Measurements from ENCODE around the gene MACF1.
"Not testable (repeated sequence)": the region's sequence is repeated elsewhere in the genome, so short reads cannot be mapped to it uniquely, and the experiment has no call there.

The MACF1 gene

GRCh38 chr1:39488793-39489566 lies 284.5 kb downstream of the MACF1 start:
- Histone ChIP-seq H3K4me1 (ENCODE audit: control extremely low read depth in 1 of 4, control insufficient read depth in 4 of 4, insufficient read depth in 4 of 4, low read length in 3 of 4) (peaks cover 0 to 12% (median 8%) of the 10 kb centered on the region in 4 experiments), H3K9me3 (ENCODE audit: control extremely low read depth in 1 of 5, control insufficient read depth in 4 of 5, insufficient read depth in 2 of 5, low read depth in 1 of 5, low read length in 4 of 5) (no peaks in the 10 kb centered on the region), H3K36me3 (ENCODE audit: control insufficient read depth in 4 of 4, insufficient read depth in 4 of 4, low read length in 3 of 4) (peaks cover 14 to 37% (median 28%) of the 10 kb centered on the region in 4 experiments), H3K27me3 (replicated peaks in 2 of 5; ENCODE audit: control insufficient read depth in 4 of 5, insufficient read depth in 5 of 5, low read length in 4 of 5) (peaks cover 0 to 41% (median 11%) of the 10 kb centered on the region in 5 experiments), H3K4me3 (ENCODE audit: control insufficient read depth in 1 of 7, extremely low read depth in 1 of 7, insufficient read depth in 4 of 7, low read depth in 2 of 7, low read length in 6 of 7) (no peak overlapping the region), H3K27ac (ENCODE audit: insufficient read depth in 1 of 2, low read depth in 1 of 2, low read length in 2 of 2, poor library complexity in 1 of 2, severe bottlenecking in 2 of 2) (no peak overlapping the region)
- 100% methylated on average over 2 of the region's 7 CpGs for WGBS (ENCODE audit: insufficient coverage)
- POLR2A ChIA-PET, result interaction anchor here (0.5 to 0.7 kb wide), 2 partner anchors 46 to 429 kb away, joined by 3 read pairs; no protein-coding TSS in a partner anchor
- CTCF ChIA-PET, result interaction anchor here (0.7 to 1.5 kb wide), 3 partner anchors 9 to 37 kb away, joined by 3 to 4 read pairs (median 3); no protein-coding TSS in a partner anchor
- DNase-seq, result peak in 2 of 3 donors; percentile 32 to 35

GRCh38 chr1:39489567-39490239 lies 285.2 kb downstream of the MACF1 start:
- H3K4me3 ChIP-seq (ENCODE audit: control insufficient read depth in 1 of 7, extremely low read depth in 1 of 7, insufficient read depth in 4 of 7, low read depth in 2 of 7, low read length in 6 of 7), result no peak overlapping the region
- no peak overlapping the region for H3K27ac ChIP-seq (ENCODE audit: insufficient read depth in 1 of 2, low read depth in 1 of 2, low read length in 2 of 2, poor library complexity in 1 of 2, severe bottlenecking in 2 of 2)
- H3K4me1 ChIP-seq (ENCODE audit: control extremely low read depth in 1 of 4, control insufficient read depth in 4 of 4, insufficient read depth in 4 of 4, low read length in 3 of 4), result peaks cover 0 to 12% (median 8%) of the 10 kb centered on the region in 4 experiments
- WGBS (ENCODE audit: insufficient coverage), result 75% methylated on average over 11 of the region's 13 CpGs
- ChIA-PET CTCF (interaction anchor here (0.7 to 1.5 kb wide), 4 partner anchors 9 to 49 kb away, joined by 3 to 4 read pairs (median 3); no protein-coding TSS in a partner anchor), POLR2A (interaction anchor here (0.7 kb wide), 1 partner anchor 117 kb away, joined by 3 read pairs; no protein-coding TSS in a partner anchor)
- peaks cover 0 to 47% (median 11%) of the 10 kb centered on the region in 5 experiments for H3K27me3 ChIP-seq (replicated peaks in 2 of 5; ENCODE audit: control insufficient read depth in 4 of 5, insufficient read depth in 5 of 5, low read length in 4 of 5)
- peak in 1 of 3 donors; percentile 6 for DNase-seq
- no peaks in the 10 kb centered on the region for H3K9me3 ChIP-seq (ENCODE audit: control extremely low read depth in 1 of 5, control insufficient read depth in 4 of 5, insufficient read depth in 2 of 5, low read depth in 1 of 5, low read length in 4 of 5)
- peaks cover 13 to 33% (median 24%) of the 10 kb centered on the region in 4 experiments for H3K36me3 ChIP-seq (ENCODE audit: control insufficient read depth in 4 of 4, insufficient read depth in 4 of 4, low read length in 3 of 4)

- ChIA-PET POLR2A (no interaction called here), CTCF (interaction anchor here (1.5 kb wide), 1 partner anchor 27 kb away, joined by 3 read pairs; no protein-coding TSS in a partner anchor)
- peaks cover 8 to 23% (median 16%) of the 10 kb centered on the region in 4 experiments for H3K36me3 ChIP-seq (ENCODE audit: control insufficient read depth in 4 of 4, insufficient read depth in 4 of 4, low read length in 3 of 4)
- H3K27me3 ChIP-seq (replicated peaks in 2 of 5; ENCODE audit: control insufficient read depth in 4 of 5, insufficient read depth in 5 of 5, low read length in 4 of 5), result peaks cover 0 to 47% (median 11%) of the 10 kb centered on the region in 5 experiments
- 19% methylated on average over 24 of the region's 32 CpGs for WGBS (ENCODE audit: insufficient coverage)
- DNase-seq, result no peak
- H3K4me3 ChIP-seq (ENCODE audit: control insufficient read depth in 1 of 7, extremely low read depth in 1 of 7, insufficient read depth in 4 of 7, low read depth in 2 of 7, low read length in 6 of 7), result peak overlapping the region in 6 of 7 experiments; percentile 19 to 72 (median 53)
- H3K9me3 ChIP-seq (ENCODE audit: control extremely low read depth in 1 of 5, control insufficient read depth in 4 of 5, insufficient read depth in 2 of 5, low read depth in 1 of 5, low read length in 4 of 5), result no peaks in the 10 kb centered on the region
- H3K4me1 ChIP-seq (ENCODE audit: control extremely low read depth in 1 of 4, control insufficient read depth in 4 of 4, insufficient read depth in 4 of 4, low read length in 3 of 4), result peaks cover 0 to 12% (median 8%) of the 10 kb centered on the region in 4 experiments
- H3K27ac ChIP-seq (ENCODE audit: insufficient read depth in 1 of 2, low read depth in 1 of 2, low read length in 2 of 2, poor library complexity in 1 of 2, severe bottlenecking in 2 of 2), result no peak overlapping the region
Measured at GRCh38 chr1:39490596-39491145, 286.2 kb downstream of the MACF1 start.

GRCh38 chr1:39491146-39491921 lies 286.8 kb downstream of the MACF1 start, which contains the start of gene BMP8A:
TSS of gene BMP8A (plus strand) at chr1:39491636. CDS start at chr1:39491992, 356 bp downstream.
- under 1% methylated on average over 109 of the region's 112 CpGs for WGBS (ENCODE audit: insufficient coverage)
- Histone ChIP-seq H3K4me1 (ENCODE audit: control extremely low read depth in 1 of 4, control insufficient read depth in 4 of 4, insufficient read depth in 4 of 4, low read length in 3 of 4) (peaks cover 0 to 12% (median 8%) of the 10 kb centered on the region in 4 experiments), H3K4me3 (ENCODE audit: control insufficient read depth in 1 of 7, extremely low read depth in 1 of 7, insufficient read depth in 4 of 7, low read depth in 2 of 7, low read length in 6 of 7) (peak within 1 kb of the TSS; percentile 9 to 72 (median 52)), H3K27me3 (replicated peaks in 2 of 5; ENCODE audit: control insufficient read depth in 4 of 5, insufficient read depth in 5 of 5, low read length in 4 of 5) (peaks cover 0 to 47% (median 11%) of the 10 kb centered on the region in 5 experiments), H3K9me3 (ENCODE audit: control extremely low read depth in 1 of 5, control insufficient read depth in 4 of 5, insufficient read depth in 2 of 5, low read depth in 1 of 5, low read length in 4 of 5) (no peaks in the 10 kb centered on the region), H3K36me3 (ENCODE audit: control insufficient read depth in 4 of 4, insufficient read depth in 4 of 4, low read length in 3 of 4) (peaks cover 7 to 17% (median 12%) of the 10 kb centered on the region in 4 experiments), H3K27ac (ENCODE audit: insufficient read depth in 1 of 2, low read depth in 1 of 2, low read length in 2 of 2, poor library complexity in 1 of 2, severe bottlenecking in 2 of 2) (no peak within 1 kb of the TSS)
- ChIA-PET CTCF (no interaction called here), POLR2A (no interaction called here)
- peak; percentile 62 to 81 (median 75) for DNase-seq

GRCh38 chr1:39492118-39493042 lies 287.9 kb downstream of the MACF1 start:
- CTCF ChIA-PET, result interaction anchor here (2.3 kb wide), 1 partner anchor 47 kb away, joined by 10 read pairs; no protein-coding TSS in a partner anchor
- Histone ChIP-seq H3K27me3 (replicated peaks in 2 of 5; ENCODE audit: control insufficient read depth in 4 of 5, insufficient read depth in 5 of 5, low read length in 4 of 5) (peaks cover 0 to 47% (median 11%) of the 10 kb centered on the region in 5 experiments), H3K4me1 (ENCODE audit: control extremely low read depth in 1 of 4, control insufficient read depth in 4 of 4, insufficient read depth in 4 of 4, low read length in 3 of 4) (peaks cover 0 to 12% (median 9%) of the 10 kb centered on the region in 4 experiments), H3K4me3 (ENCODE audit: control insufficient read depth in 1 of 7, extremely low read depth in 1 of 7, insufficient read depth in 4 of 7, low read depth in 2 of 7, low read length in 6 of 7) (peak overlapping the region in 2 of 7 experiments; percentile 61 to 72)
- H3K36me3 ChIP-seq (ENCODE audit: control insufficient read depth in 4 of 4, insufficient read depth in 4 of 4, low read length in 3 of 4); POLR2A ChIA-PET; H3K9me3 ChIP-seq (ENCODE audit: control extremely low read depth in 1 of 5, control insufficient read depth in 4 of 5, insufficient read depth in 2 of 5, low read depth in 1 of 5, low read length in 4 of 5); H3K27ac ChIP-seq (ENCODE audit: insufficient read depth in 1 of 2, low read depth in 1 of 2, low read length in 2 of 2, poor library complexity in 1 of 2, severe bottlenecking in 2 of 2): not testable (repeated sequence)
- WGBS (ENCODE audit: insufficient coverage), result 19% methylated on average over 35 of the region's 67 CpGs
- DNase-seq, result peak in 1 of 3 donors; percentile 9
